Thyroid gland (tissue), 4 donors: ENCODE results near the gene SF1.

Source experiments
- POLR2A ChIP-seq, 2 donors: fragments of 450-650 bp; IDR thresholded peaks; one replicate each; pipeline ENCODE4 v1.6.1; 2017; ENCODE audit warnings: antibody characterized with exemption in 2 of 2, mild to moderate bottlenecking in 2 of 2, moderate library complexity in 1 of 2
- TF ChIP-seq, protein P1 (sequence below), 6 experiments: fragments of 200-600 bp in 3 of 6; fragments of 450-650 bp in 3 of 6; sonication (generic) in 3 of 6; IDR thresholded peaks; one replicate each; pipeline ENCODE4 v1.5.1; 2016 to 2019; ENCODE audit warnings: antibody characterized with exemption in 6 of 6, mild to moderate bottlenecking in 2 of 6, inconsistent platforms in 1 of 6, moderate library complexity in 1 of 6

DNA sequence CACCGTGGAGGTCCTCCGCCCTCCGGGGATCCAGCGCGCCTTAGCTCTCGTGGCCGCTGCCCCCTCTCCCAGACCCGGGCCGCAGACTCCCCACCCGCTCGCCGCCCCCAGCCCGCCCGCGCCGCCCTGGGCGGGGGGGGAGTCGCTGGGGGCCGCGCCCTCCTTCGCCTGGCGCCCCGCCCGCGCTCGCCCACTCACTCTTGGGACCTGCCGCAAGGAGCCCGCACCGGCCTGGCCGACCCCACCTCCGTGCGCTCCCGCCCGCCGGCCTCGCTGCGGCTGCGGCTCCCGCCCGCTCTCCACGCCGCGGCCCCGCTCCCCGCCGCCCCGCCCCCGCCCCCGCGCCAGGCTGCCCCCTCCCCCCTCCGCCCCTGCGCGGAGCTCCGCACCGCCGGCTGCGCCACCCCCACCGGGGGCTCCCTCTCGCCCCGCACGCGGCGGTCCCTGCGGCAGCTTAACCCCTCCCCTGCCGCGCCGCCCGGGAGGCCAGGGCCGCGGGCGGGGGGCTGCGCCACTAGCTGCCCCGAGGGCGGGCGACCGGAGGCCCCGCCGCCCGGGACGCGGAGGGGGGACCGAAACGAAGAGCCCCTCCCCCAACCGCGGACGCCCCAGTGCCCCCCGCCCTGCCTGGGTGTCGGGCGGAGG lies 33.7 kb downstream of the SF1 start:
- TF ChIP-seq, protein P1, sequence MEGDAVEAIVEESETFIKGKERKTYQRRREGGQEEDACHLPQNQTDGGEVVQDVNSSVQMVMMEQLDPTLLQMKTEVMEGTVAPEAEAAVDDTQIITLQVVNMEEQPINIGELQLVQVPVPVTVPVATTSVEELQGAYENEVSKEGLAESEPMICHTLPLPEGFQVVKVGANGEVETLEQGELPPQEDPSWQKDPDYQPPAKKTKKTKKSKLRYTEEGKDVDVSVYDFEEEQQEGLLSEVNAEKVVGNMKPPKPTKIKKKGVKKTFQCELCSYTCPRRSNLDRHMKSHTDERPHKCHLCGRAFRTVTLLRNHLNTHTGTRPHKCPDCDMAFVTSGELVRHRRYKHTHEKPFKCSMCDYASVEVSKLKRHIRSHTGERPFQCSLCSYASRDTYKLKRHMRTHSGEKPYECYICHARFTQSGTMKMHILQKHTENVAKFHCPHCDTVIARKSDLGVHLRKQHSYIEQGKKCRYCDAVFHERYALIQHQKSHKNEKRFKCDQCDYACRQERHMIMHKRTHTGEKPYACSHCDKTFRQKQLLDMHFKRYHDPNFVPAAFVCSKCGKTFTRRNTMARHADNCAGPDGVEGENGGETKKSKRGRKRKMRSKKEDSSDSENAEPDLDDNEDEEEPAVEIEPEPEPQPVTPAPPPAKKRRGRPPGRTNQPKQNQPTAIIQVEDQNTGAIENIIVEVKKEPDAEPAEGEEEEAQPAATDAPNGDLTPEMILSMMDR (IDR thresholded peaks at IDR 0.05): no peak
- no peak for TF ChIP-seq POLR2A (IDR thresholded peaks at IDR 0.05)
